HEK293 (cell line): ENCODE results near the gene TAS1R3.

Source experiments
- ZEB2 ChIP-seq: fragments of 450-650 bp; formaldehyde crosslinking; IDR thresholded peaks from 2 replicates; pipeline ENCODE4 v1.5.1; 2016; ENCODE audit warnings: missing biosample characterization, missing genetic modification characterization
- ZNF302 ChIP-seq: fragments of 450-650 bp; formaldehyde crosslinking; IDR thresholded peaks from 2 replicates; pipeline ENCODE4 v1.5.1; 2016; ENCODE audit warnings: missing biosample characterization, missing genetic modification characterization, low read depth
- ZNF792 ChIP-seq: fragments of 450-650 bp; formaldehyde crosslinking; IDR thresholded peaks from 2 replicates; pipeline ENCODE4 v1.5.1; 2016; ENCODE audit warnings: missing biosample characterization, missing genetic modification characterization

GRCh38 chr1:1344655-1345361 lies 13.7 kb downstream of the TAS1R3 start:
- TF ChIP-seq ZEB2 (tag by site-specific recombination) (no peak), ZNF792 (no peak), ZNF302 (tag by site-specific recombination) (no peak)
